GM19438 (cell line): ENCODE measurements around the gene POT1.
A peak's percentile ranks its signal among the peaks of the same experiment; 100 is the strongest.
"Not testable (repeated sequence)": the region's sequence is repeated elsewhere in the genome, so short reads cannot be mapped to it uniquely, and the experiment has no call there.

Experiments
- ATAC-seq: cut with Tn5 transposase; IDR thresholded peaks from one replicate; pipeline ENCODE4 v1.9.1; 2021; ENCODE audit warnings: low read depth; ENCODE audit not compliant: unreplicated experiment

Gene POT1, protein sequence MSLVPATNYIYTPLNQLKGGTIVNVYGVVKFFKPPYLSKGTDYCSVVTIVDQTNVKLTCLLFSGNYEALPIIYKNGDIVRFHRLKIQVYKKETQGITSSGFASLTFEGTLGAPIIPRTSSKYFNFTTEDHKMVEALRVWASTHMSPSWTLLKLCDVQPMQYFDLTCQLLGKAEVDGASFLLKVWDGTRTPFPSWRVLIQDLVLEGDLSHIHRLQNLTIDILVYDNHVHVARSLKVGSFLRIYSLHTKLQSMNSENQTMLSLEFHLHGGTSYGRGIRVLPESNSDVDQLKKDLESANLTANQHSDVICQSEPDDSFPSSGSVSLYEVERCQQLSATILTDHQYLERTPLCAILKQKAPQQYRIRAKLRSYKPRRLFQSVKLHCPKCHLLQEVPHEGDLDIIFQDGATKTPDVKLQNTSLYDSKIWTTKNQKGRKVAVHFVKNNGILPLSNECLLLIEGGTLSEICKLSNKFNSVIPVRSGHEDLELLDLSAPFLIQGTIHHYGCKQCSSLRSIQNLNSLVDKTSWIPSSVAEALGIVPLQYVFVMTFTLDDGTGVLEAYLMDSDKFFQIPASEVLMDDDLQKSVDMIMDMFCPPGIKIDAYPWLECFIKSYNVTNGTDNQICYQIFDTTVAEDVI

DNA sequence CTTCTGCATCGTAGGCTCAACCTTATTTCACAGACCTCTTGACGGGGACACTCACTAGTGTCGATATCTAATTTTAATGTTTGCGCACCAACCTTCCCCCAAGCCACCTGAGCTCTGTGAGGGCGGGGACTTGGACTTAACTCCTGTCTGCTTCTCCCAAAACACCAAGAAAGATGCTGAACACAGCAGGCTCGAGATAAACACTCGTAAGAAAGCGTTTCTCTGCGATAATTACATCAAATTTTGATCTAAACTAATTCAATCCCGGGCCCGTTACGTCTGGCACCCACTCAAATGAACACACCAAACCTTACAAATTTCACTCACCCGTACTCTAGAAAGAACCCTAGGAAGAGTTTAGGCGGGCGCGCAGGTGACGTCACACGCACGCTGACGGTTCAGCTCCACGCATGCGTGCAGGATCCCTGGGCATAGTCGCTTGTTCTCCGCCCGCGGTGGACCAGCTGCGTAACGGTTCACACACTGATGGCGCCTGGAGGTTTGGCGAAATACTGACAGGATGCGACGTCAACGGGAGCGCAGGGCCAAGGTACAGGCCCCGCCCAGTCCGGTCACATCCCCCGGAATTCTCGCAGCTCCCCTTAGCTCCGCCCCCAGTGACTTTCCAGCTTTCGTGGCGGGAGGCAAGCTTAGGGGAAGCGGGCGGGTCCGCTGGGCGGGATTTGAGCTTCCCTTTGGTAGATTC lies at the start of gene POT1:
POT1 (minus strand) TSS at position 359 of the 706 bp plus-strand sequence. CDS start 32,652 bp downstream, outside the sequence.
- ATAC-seq, result peak; percentile 100

DNA sequence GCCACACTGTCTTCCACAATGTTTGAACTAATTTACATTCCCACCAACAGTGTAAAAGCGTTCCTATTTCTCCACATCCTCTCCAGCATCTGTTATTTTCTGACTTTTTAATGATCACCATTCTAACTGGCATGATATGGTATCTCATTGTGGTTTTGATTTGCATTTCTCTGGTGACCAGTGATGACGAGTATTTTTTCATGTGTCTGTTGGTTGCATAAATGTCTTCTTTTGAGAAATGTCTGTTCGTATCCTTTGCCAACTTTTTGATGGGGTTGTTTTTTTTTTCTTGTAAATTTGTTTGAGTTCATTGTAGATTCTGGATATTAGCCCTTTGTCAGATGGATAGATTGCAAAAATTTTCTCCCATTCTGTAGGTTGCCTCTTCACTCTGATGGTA lies 45.5 kb upstream of the POT1 start:
- ATAC-seq, result not testable (repeated sequence)

DNA sequence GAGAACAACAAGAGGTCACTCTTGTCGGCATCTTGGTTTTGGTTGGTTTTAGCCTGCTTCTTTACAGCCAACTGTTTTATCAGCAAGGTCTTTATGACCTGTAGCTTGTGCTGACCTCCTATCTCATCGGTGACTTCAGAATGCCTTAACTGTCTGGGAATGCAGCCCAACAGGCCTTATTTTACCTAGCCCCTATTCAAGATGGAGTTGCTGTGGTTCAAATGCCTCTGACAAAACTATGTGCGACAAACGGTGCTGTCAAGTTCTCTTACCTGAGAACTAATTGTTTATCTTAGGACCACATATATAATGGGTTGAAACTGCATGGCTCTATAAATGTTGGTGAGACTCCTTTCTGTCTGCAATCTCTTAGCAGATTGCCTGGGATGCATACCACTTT lies 35.9 kb upstream of the POT1 start:
- ATAC-seq, result no peak

DNA sequence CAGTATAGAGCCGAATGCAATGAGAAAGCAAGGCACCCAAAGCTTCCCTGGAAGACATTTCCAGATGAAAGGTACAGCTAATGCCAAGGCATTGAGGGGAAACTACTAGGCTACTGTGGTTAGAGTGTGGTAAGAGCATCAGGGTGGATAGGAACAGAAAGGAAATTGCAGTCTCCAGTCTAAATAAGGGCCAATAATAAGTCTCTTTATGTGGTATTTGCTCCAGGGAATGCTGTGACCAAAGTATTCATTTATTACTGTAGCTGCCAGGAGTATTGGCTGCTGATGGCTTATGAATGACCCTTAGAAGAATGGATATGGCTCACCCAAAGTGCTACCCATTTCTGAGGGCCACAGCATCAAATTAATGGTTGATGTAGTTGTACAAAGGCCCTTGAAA lies 30.1 kb upstream of the POT1 start:
- no peak for ATAC-seq

DNA sequence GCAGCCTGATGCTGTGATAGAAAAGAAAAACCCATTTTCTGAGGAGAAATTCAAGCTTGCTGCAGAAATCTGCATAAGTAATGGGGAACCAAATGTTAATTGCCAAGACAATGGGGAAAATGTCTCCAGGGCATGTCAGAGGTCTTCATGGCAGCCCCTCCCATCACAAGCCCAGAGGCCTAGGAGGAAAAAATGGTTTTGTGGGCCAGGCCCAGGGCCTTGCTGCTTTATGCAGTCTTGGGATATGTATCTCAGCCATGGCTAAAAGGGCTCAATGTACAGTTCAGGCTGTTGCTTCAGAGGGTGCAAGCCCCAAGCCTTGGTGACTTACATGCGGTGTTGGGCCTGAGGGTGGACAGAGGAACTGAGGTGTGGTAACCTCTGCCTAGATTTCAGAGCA lies 28.3 kb upstream of the POT1 start:
- ATAC-seq, result not testable (repeated sequence)

DNA sequence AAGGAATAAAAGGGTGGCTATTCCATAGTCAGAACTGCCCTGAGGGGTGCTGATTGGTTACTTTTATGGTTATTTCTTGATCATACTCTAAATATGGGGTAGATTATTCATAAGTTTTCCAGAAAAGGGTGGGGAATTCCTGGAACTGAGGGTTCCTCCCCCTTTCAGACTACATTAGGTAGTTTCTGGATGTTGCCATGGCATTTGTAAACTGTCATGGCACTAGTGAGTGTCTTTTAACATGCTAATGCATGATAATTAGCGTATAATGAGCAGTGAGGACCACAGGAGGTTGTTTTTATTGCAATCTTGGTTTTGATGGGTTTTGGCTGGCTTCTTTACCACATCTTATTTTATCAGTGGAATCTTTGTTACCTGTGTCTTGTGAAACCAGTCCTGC lies 26.5 kb upstream of the POT1 start:
- ATAC-seq, result no peak

DNA sequence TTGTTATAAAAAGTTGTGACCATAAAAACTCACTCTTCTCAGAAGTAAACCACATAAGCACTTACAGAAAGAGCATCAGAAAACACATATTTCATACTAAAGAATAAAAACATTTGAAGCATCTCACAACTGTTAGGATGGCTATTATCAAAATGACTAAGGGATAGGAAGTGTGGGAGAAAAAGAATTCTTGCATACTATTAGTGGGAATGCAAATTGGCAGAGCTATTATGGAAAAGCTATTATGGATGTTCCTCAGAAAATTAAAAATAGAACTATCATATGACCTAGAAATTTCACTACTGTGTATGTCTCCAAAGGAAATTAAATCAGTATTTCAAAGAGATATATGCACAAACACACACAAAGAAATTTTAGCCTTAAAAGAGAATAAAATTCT lies 25.2 kb upstream of the POT1 start:
- no peak for ATAC-seq

DNA sequence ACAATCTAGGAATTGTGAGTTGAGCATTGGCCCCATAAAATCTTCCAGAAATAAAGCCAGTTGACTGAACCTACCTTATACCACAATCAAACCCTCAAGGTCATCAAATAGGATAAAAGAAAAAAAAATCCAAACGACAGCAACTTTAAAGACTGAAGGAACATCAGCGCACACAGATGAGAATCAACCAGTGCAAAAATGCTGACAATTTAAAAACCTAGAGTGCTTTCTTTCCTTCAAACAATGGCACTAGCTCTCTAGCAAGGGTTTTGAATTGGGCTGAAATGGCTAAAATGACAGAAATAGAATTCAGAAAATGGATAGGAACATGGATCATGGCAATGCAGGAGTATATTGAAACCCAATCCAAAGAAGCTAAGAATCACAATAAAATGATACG lies 16.1 kb upstream of the POT1 start:
- no peak for ATAC-seq

DNA sequence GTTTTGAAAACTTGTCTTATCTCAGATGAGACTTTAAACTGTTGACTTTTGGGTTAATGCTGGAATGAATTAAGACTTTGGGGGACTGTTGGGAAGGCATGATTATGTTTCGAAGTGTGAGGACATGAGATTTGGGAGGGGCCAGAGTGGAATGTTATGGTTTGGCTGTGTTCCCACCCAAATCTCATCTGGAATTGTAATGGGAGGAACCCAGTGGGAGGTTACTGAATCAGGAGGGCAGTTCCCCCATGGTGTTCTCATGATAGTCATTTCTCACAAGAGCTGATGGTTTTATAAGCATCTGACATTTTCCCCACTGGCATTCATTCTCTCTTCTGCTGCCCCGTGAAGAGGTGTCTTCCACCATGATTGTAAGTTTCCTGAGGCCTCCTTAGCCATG lies 13.8 kb upstream of the POT1 start:
- no peak for ATAC-seq

DNA sequence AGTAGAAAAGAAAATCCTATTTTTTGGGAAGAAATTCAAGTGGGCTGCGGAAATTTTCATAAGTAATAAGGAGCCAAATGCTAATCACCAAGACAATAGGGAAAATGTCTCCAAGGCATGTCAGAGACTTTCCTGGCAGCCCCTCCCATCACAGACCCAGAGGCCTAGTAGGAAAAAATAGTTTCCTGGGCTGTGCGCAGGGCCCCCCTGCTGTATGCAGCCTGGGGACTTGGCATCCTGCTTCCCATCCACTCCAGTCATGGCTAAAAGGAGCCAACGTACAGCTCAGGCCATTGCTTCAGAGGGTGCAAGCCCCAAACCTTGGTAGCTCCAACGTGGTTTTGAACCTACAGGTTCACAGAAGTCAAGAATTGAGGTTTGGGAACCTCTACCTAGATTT lies 12.8 kb upstream of the POT1 start:
- no peak for ATAC-seq

DNA sequence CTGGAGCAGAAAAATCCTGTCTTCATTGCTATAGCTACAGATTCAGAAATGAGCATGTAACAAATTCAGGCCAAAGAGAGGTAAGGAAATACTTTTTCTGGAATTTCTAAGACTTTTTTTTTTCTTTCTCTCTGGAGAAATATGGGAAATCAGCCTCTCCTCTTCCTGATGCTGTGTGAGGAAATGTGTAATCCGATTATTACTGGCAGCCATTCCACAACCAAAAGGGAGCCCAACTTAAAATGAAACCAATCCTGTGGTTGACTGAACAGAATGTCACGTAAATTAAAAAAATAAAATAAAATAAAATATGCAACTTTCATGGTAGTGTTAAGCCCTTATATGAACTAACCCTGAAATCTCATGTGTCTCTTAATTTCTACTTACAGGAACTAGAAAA lies 10.7 kb upstream of the POT1 start:
- no peak for ATAC-seq

DNA sequence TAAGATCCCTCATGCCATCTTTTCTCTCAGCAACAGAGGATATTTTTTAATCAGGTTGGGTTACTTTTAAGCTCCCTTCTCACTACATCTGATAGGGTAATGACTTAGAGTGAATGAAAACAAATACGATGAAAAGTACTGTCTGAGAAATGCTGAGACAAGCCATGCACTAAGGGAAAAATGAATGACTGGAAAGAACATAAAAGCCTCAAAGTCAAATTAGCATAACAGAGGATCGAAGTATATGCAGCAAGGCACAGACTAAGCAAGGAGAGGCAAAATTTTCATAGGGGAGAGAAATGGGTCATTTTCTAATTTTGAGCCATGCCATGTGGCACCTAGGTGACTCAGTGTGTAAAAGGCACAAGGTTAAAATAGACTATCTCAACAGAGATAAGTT lies 8.5 kb upstream of the POT1 start:
- no peak for ATAC-seq

DNA sequence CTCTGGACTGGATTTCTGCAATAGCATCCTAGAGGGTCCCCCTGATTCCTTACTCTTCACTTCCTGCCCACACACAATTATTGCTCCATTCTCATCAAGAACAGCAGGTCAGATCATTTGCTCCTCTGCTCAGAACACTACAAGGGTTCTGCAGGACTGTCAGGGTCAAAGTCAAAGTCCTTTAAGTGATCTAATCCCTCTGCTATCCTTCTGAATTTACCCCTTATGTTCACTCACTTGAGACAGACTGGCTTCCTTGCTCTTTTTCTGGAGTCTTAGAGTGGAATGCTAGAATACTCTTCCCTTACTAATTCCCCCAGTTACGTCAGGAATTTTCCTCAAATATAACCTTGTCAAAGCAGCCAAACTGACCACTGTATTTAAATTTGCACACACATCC lies 7.5 kb upstream of the POT1 start:
- ATAC-seq, result no peak

DNA sequence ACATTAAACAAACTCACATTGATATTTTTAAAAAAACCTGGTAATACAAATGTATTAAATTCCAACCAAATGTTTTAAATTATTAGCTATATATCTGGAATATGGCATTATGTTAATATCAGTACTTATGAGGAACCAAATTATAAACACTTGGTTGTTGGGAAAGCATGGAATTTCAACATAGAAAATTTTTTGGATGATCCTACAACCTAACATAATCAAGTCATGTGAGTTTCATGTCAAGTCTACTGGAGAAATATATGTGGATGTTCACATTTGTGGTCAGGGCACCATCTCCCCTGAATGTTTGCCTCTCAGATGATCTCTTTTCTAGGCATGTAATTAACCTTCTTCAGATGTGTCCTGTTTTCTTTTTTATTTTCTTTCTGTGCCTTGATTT lies 5.2 kb upstream of the POT1 start:
- no peak for ATAC-seq

DNA sequence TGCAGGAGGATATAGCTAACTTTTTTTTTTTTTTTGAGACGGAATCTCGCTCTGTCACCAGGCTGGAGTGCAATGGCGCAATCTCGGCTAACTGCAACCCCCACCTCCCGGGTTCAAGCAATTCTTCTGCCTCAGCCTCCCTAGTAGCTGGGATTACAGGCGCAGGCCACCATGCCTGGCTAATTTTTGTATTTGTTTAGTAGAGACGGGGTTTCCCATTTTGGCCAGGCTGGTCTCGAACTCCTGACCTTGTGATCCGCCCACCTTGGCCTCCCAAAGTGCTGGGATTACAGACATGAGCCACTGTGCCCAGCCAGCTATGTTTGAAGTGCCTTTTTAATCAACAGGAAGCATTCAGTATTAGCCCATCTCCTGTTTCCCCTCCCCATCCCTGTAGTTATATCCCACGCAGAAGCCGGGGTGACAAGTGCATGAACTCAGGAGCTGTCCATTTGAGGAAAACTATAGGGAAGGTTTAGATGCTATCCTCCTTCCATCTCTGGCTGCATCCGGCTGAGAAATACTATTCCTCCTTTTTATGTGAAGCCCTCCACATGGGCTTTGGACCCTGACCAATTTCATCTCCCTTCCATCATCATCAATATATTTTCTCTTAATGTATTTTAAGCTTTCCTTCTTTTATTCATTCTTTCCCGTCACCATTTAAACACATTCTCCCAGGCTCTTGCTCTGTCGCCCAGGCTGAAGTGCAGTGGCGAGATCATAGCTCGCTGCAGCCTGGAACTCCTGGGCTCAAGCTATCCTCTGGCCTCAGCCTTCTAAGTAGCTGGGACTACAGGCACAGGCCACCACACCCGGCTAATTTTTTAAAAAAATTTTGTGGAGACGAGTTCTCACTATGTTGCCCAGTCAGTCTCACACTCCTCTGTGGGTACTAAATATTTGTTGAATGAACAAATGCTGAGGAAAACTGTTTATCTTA lies 1.3 kb upstream of the POT1 start:
- ATAC-seq, result no peak

DNA sequence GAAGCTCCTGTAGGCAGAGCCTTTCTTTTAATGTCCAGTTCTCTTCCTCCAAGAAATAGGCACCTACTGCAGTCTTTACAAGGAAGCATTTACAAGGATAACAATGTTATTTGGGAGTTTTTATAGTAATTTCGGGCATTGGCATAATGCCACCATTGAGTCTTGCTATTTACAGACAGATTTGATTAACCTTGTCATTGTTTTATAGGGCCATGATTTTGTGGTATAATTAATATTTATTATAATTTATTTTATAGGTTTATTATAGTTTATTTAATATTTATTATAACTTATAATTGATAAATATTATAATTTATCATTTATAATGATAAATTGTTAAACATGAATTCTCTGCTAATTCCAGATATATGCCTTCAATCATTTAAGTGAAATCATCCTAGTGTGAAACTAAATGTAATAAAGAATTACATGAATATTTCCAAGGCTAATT lies 573 bp upstream of the POT1 start:
- ATAC-seq, result no peak

DNA sequence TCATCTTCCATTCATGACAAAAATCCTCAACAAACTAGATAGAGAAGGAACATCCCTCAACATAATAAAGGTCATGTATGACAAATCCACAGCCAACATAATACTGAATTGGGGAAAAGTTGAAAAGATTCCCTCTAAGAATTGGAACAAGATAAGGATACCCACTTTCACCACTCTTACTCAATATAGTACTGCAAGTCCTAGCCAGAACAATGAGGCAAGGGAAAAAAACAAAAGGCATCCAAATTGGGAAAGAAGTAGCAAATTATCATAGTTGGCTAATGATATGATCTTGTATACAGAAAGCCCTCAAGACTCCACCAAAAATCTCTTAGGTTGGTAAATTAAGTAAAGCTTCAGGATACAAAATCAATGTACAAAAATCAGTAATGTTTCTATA lies 4.7 kb downstream of the POT1 start:
- no peak for ATAC-seq

DNA sequence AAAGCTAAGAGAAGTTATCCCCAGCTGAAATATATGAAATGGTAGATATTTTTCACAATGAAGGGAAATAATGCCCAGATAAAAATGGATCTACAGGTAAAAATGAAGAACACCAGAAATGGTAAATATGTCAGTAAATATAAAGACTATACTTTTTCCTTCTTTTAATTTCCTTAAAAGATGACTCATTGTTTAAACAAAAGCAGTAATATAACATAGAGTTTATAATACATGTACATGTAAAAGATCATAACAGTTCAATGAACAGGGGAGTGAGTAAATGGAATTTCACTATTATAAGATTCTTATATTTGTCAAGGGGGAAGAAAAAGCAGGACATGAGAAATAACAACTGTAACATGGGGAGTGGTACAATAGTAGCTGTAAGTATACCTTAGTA lies 7.4 kb downstream of the POT1 start:
- ATAC-seq, result no peak

DNA sequence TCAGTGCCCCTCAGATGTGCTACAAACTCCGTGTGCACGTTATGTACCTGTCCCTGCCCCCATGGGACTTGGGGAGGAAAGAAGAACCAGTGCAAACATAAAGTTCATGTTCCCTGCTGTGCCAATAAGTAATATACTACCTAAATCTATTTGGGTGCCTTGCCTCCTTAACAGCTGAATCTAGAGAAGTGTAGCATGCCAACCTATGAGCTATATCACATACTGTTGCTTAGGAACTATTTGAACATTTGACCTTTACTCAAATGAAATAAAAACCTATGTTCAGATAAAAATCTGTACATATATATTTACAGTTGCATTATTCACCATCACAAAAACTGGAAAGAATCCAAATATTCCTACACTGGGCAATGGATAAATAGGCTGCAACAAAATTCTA lies 9.8 kb downstream of the POT1 start:
- no peak for ATAC-seq

DNA sequence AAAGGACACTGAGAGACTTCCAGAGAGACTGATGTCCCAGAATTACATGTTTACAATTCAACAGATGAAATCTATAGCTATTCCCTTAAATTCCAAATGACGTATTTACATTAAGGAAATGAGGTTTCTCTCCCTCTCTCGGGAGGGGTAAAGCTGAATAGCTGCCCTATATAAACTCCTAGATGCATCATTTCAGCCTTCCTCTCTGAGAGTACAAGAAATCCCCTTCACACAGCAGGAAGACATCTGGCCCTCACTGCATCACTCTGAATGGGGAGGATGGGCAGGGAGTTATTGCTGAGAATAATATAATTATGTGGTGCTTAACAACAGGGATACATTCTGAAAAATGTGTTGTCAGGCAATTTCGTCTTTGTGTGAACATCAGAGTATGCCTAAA lies 11.0 kb downstream of the POT1 start:
- ATAC-seq, result peak; percentile 56

DNA sequence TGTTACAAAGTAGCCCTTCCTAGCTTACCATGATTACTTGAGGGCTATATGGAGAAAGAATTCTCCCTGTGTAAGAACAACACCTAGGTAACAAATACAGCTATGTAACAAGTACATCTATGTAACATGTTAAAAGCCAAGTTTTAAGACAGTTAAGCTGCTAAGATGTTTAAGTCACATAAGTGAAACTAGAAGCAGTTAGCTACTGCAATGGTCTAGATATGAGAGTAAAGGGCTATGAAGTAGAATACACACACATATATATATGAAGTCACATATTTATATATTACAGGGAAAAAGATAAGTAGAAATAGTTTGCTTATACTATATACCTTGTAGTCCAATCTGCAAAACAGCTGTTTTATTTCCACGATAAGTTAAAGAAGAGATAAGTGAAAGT lies 14.4 kb downstream of the POT1 start:
- ATAC-seq, result no peak
